Esophagus muscularis mucosa (tissue), 4 donors: ENCODE measurements around the gene OSBPL7. TPM values are rescaled to one million over a fixed set of nuclear protein-coding genes. Genes with fewer than 3 reads are reported as not detected.

ENCODE experiments used
- DNase-seq: peaks from one replicate; pipeline ENCODE4 v3.0.0-alpha.2; 2017; ENCODE audit errors: extremely low spot score
- H3K27ac ChIP-seq, 4 donors: fragments of 200-600 bp; sonication (generic); replicated peaks in 1 of 4; 1 replicate in 3 of 4; 2 replicates in 1 of 4; pipeline ENCODE4 v1.5.1; 2016 to 2019; ENCODE audit warnings: mild to moderate bottlenecking in 1 of 4
- H3K27me3 ChIP-seq, 4 donors: fragments of 200-600 bp; sonication (generic); one replicate each; pipeline versions ENCODE4 v1.5.1 to v1.6.0; 2016 to 2019
- H3K36me3 ChIP-seq, 4 donors: fragments of 200-600 bp; sonication (generic); one replicate each; pipeline ENCODE4 v1.5.1; 2016 to 2019
- H3K4me1 ChIP-seq, 4 donors: fragments of 200-600 bp; sonication (generic); one replicate each; pipeline ENCODE4 v1.5.1; 2016 to 2019
- H3K4me3 ChIP-seq, 4 donors: fragments of 200-600 bp; sonication (generic); 1 replicate in 2 of 4; 2 replicates in 2 of 4; pipeline ENCODE4 v1.5.1; 2016 to 2019; ENCODE audit warnings: mild to moderate bottlenecking in 4 of 4, moderate library complexity in 1 of 4
- H3K9me3 ChIP-seq, 4 donors: fragments of 200-600 bp; sonication (generic); 1 replicate in 3 of 4; 2 replicates in 1 of 4; pipeline ENCODE4 v1.5.1; 2016 to 2019
- CTCF ChIP-seq, 3 experiments: fragments of 200-600 bp in 2 of 3; fragments of 450-650 bp in 1 of 3; sonication (generic) in 2 of 3; IDR thresholded peaks; one replicate each; pipeline ENCODE4 v1.5.1; 2017 to 2019; ENCODE audit warnings: antibody characterized with exemption in 3 of 3, mild to moderate bottlenecking in 2 of 3, moderate library complexity in 1 of 3
- EP300 ChIP-seq: sonication (generic); formaldehyde crosslinking; IDR thresholded peaks from one replicate; pipeline ENCODE4 v1.6.1; 2017; ENCODE audit warnings: antibody characterized with exemption
- POLR2A ChIP-seq: fragments of 450-650 bp; IDR thresholded peaks from one replicate; pipeline ENCODE4 v1.6.1; 2017; ENCODE audit warnings: antibody characterized with exemption, moderate library complexity, mild to moderate bottlenecking, low read depth
- POLR2AphosphoS5 ChIP-seq, 2 donors: sonication (generic); formaldehyde crosslinking; IDR thresholded peaks; one replicate each; pipeline ENCODE4 v1.6.1; 2017; ENCODE audit warnings: antibody characterized with exemption in 2 of 2
- WGBS: methylation state at CpG from one replicate; pipeline ENCODE4 v1.1.5; 2018; 5-methylcytosine and 5-hydroxymethylcytosine counted together
- intact Hi-C: fragments of 100-400 bp; cut with DNase I; formaldehyde crosslinking; loops from one replicate; pipeline ENCODE4 v1.15.1; 2023
- total RNA-seq, 4 donors: library from RNA; depleted of rRNA; stranded (reverse); fragments of >200 nt; gene quantifications; one replicate each; pipeline versions ENCODE4 v1.1.0 to v1.2.1, GENCODE V29; 2016

Gene OSBPL7
- total RNA-seq, 4 donors from 2014 or later = 2.0 to 8.4 (median 4.7) TPM

GRCh38 chr17:47848198-47848513, 26.6 kb upstream of the OSBPL7 start:
- H3K36me3 ChIP-seq = no peaks in the 10 kb centered on the region
- DNase-seq = no peak
- TF ChIP-seq POLR2A = no peak
- TF ChIP-seq POLR2AphosphoS5 (IDR thresholded peaks at IDR 0.05) = no peak
- TF ChIP-seq EP300 = no peak
- TF ChIP-seq CTCF (IDR thresholded peaks at IDR 0.05) = no peak
- no peak overlapping the region for H3K4me3 ChIP-seq
- no peak overlapping the region for H3K27ac ChIP-seq
- WGBS = 48% methylated on average over 17 of the region's 23 CpGs
- no peaks in the 10 kb centered on the region for H3K9me3 ChIP-seq
- peaks cover 11 to 87% (median 57%) of the 10 kb centered on the region in 4 donors for H3K27me3 ChIP-seq
- peaks cover 15 to 49% (median 38%) of the 10 kb centered on the region in 4 donors for H3K4me1 ChIP-seq
- intact Hi-C loops = loop anchor here (10.0 kb wide), 3 partner anchors 97 to 167 kb away; partner anchors contain the start of genes CDK5RAP3 and PNPO

- intact Hi-C loops = loop anchor here (10.0 kb wide), 3 partner anchors 97 to 167 kb away; partner anchors contain the start of genes CDK5RAP3 and PNPO
- Histone ChIP-seq H3K36me3 (no peaks in the 10 kb centered on the region), H3K27me3 (peaks cover 11 to 81% (median 51%) of the 10 kb centered on the region in 4 donors), H3K4me1 (peaks cover 15 to 54% (median 42%) of the 10 kb centered on the region in 4 donors), H3K9me3 (no peaks in the 10 kb centered on the region), H3K27ac (no peak overlapping the region), H3K4me3 (no peak overlapping the region)
- 15% methylated on average over 5 of the region's 71 CpGs for WGBS
- DNase-seq = no peak
- TF ChIP-seq CTCF (IDR thresholded peaks at IDR 0.05) (peak in 1 of 3 experiments; percentile 3), POLR2A (no peak)
Measured at GRCh38 chr17:47847341-47848197, 26.0 kb upstream of the OSBPL7 start.

- Histone ChIP-seq H3K4me3 (no peak overlapping the region), H3K36me3 (no peaks in the 10 kb centered on the region), H3K9me3 (no peaks in the 10 kb centered on the region), H3K27ac (no peak overlapping the region), H3K27me3 (peaks cover 7 to 73% (median 43%) of the 10 kb centered on the region in 4 donors), H3K4me1 (peaks cover 14 to 47% (median 42%) of the 10 kb centered on the region in 4 donors)
- DNase-seq = no peak
- intact Hi-C loops = loop anchor here (10.0 kb wide), 3 partner anchors 98 to 168 kb away; partner anchors contain the start of genes CDK5RAP3 and PNPO
- 17% methylated on average over 26 of the region's 31 CpGs for WGBS
- no peak for TF ChIP-seq CTCF (IDR thresholded peaks at IDR 0.05)
- no peak for TF ChIP-seq POLR2A
Measured at GRCh38 chr17:47846716-47847340, 25.2 kb upstream of the OSBPL7 start.

- H3K4me3 ChIP-seq = no peak overlapping the region
- H3K9me3 ChIP-seq = no peaks in the 10 kb centered on the region
- intact Hi-C loops = loop anchor here (10.0 kb wide), 3 partner anchors 99 to 169 kb away; partner anchors contain the start of genes CDK5RAP3 and PNPO
- peaks cover 0 to 62% (median 35%) of the 10 kb centered on the region in 4 donors for H3K27me3 ChIP-seq
- 74% methylated on average over 3 of the region's 3 CpGs for WGBS
- no peak overlapping the region for H3K27ac ChIP-seq
- DNase-seq = no peak
- no peaks in the 10 kb centered on the region for H3K36me3 ChIP-seq
- peaks cover 9 to 43% (median 38%) of the 10 kb centered on the region in 4 donors for H3K4me1 ChIP-seq
- TF ChIP-seq POLR2AphosphoS5 (IDR thresholded peaks at IDR 0.05) (no peak), EP300 (no peak), POLR2A (no peak), CTCF (IDR thresholded peaks at IDR 0.05) (no peak)
Measured at GRCh38 chr17:47845716-47846075, 24.1 kb upstream of the OSBPL7 start.
